Subcutaneous adipose tissue (tissue), 4 donors: Measurements from ENCODE around the gene SUPT4H1. TPM values are rescaled to one million over a fixed set of nuclear protein-coding genes. Genes with fewer than 3 reads are reported as not detected.

Experiments
- CTCF ChIP-seq: fragments of 450-650 bp; IDR thresholded peaks from one replicate; pipeline ENCODE4 v1.5.1; 2016; ENCODE audit warnings: low read depth, mild to moderate bottlenecking, control low read depth, antibody characterized with exemption, moderate library complexity
- total RNA-seq, 4 donors: library from RNA; depleted of rRNA; stranded (reverse); fragments of >200 nt; gene quantifications; one replicate each; pipeline ENCODE4 v1.1.0, GENCODE V29; 2016

Gene SUPT4H1
- total RNA-seq, 4 donors from 2014 or later = 27.9 to 58.5 (median 40.9) TPM

GRCh38 chr17:58351182-58351581, 819 bp downstream of the SUPT4H1 start:
- no peak for TF ChIP-seq CTCF

DNA sequence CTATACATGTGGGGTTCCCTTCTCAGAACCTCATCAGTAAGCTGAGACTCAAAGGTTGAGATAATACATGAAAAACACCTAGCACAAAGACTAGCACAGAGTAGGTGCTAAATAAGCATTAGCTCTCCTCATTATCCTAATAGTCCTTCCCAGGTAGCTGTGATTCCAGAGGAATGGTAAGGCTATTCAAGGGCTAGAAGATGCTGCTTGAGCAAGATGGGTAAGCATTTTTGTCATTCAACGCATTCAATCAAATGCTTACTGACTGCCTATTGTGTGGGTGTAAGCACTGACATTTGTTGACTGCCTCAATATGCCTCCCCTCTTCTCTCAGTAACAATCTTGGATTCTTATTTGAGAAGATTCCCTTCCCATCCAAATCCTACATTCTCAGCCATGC, 4.0 kb downstream of the SUPT4H1 start:
- no peak for TF ChIP-seq CTCF

DNA sequence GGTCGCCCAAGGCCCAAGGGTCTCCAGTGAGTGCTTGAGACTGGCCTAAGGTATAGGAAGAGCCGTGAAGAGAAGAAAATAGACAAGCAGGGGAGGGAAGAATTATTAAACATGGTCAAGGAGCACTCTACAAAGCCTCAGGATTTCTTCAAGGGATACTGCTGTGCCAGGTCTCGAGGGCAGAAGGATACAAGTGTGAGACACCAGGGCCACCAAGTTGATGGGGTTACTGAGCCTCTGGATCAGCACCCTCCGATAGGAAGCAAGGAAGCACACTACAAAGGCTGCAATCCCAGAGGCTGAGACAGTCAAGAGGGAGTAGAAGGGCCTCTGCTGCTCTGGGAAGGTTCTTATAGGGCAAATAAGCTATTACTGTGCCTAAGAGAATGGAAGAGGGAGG, 6.5 kb downstream of the SUPT4H1 start:
- no peak for TF ChIP-seq CTCF

DNA sequence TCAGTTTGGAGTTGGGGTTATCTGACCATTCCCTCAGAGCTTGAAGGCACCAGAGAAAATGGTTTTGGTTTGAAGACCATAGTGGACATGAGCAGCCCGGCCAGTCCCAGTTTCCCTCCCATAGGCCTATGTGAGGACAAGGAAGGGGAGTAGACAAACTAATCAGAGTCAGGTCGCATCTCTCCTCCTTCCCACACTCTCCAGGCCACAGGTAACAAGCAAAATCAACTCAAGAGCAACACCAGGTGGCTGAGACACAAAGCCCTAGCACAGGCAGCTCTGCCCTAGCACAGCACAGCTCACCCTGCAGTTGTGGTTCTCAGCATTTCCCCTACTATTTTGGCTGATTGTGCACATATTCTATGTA, 7.2 kb downstream of the SUPT4H1 start:
- TF ChIP-seq CTCF = no peak

- no peak for TF ChIP-seq CTCF
Measured at GRCh38 chr17:58344047-58344790, 7.8 kb downstream of the SUPT4H1 start.

DNA sequence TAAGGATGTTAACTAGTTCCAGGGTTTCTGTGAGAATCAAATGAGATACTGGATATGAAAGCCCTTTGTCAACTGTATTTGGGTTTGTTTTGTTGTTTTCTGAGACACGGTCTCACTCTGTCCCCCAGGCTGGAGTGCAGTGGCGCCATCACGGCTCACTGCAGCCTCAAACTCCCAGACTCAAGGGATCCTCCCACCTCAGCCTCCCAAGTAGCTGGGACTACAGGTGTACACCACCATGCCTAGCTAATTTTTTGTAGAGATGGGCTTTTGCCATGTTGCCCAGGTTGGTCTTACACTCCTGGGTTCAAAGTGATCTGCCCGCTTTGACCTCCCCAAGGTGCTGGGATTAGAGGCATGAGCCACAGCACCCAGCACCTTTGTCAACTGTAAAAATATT, 8.9 kb downstream of the SUPT4H1 start:
- no peak for TF ChIP-seq CTCF

- TF ChIP-seq CTCF = no peak
Measured at GRCh38 chr17:58341861-58342475, 10.0 kb downstream of the SUPT4H1 start.
